K562 (cell line): ENCODE data around the gene FERD3L. TPM values are rescaled to one million over a fixed set of nuclear protein-coding genes. Genes with fewer than 3 reads are reported as not detected.

Experiments used
- ATAC-seq: fragments of 200-7000 bp; cut with Tn5 transposase; 3 replicates; pipeline ENCODE4 v1.9.1; 2020; ENCODE audit warnings: moderate library complexity
- BruUV-seq: library from RNA; stranded (reverse); fragments of 400-500 nt; replicated peaks from 2 replicates; lab custom pipeline; 2021; lab: Mats Ljungman, UMichigan
- CTCF ChIA-PET: fragments of 300-600 bp; formaldehyde crosslinking; extraction: SDS; loops from one replicate; lab custom pipeline; 2021; ENCODE audit warnings: low intra/inter-chr PET ratio; lab: Yijun Ruan, JAX
- POLR2A ChIA-PET: fragments of 300-600, 350-650 bp; sonication (Branson Sonifier 250); formaldehyde crosslinking; extraction: SDS; loops from one replicate; lab custom pipeline; 2021; ENCODE audit warnings: antibody characterized with exemption, inconsistent platforms; lab: Yijun Ruan, JAX
- DNase-seq, 4 experiments: peaks; one replicate each; pipeline versions ENCODE4 v3.0.0 to v3.0.0-alpha.2; 2011 to 2018; ENCODE audit warnings: low spot score in 3 of 4, mixed read lengths in 3 of 4; ENCODE audit errors: extremely low read depth in 1 of 4
- FAIRE-seq: peaks from 2 replicates; lab custom pipeline; 2011; peaks lifted over from hg19 to GRCh38; lab: Jason Lieb, UNC
- H2AFZ ChIP-seq: 2 replicates; pipeline ENCODE4 v1.6.0; 2011; ENCODE audit warnings: low read depth, low read length, control low read depth, inconsistent platforms
- H3K27ac ChIP-seq: fragments of 200-600 bp; 3 replicates; pipeline ENCODE4 v1.8.0; 2011; ENCODE audit warnings: low read depth, mild to moderate bottlenecking, control low read depth, inconsistent platforms, low read length, moderate library complexity, mixed read lengths; ENCODE audit errors: extremely low read depth
- H3K27me3 ChIP-seq, 2 experiments: fragments of 300-600 bp in 1 of 2; 2 replicates in 1 of 2; 3 replicates in 1 of 2; pipeline versions ENCODE4 v1.6.0 to v1.8.0; 2011; ENCODE audit warnings: inconsistent platforms in 2 of 2, low read length in 2 of 2, mild to moderate bottlenecking in 1 of 2, mixed read lengths in 1 of 2, moderate library complexity in 1 of 2; ENCODE audit not compliant: control insufficient read depth in 2 of 2, insufficient read depth in 2 of 2
- H3K36me3 ChIP-seq: fragments of 300-600 bp; 3 replicates; pipeline ENCODE4 v1.8.0; 2011; ENCODE audit warnings: mild to moderate bottlenecking, low read length, inconsistent platforms; ENCODE audit not compliant: control insufficient read depth, insufficient read depth
- H3K4me1 ChIP-seq, 2 experiments: fragments of 200-600 bp in 1 of 2; replicated peaks in 1 of 2; 2 replicates in 1 of 2; 3 replicates in 1 of 2; pipeline versions ENCODE4 v1.5.1 to v1.8.0; 2011; ENCODE audit warnings: inconsistent platforms in 2 of 2, low read length in 2 of 2, mild to moderate bottlenecking in 1 of 2, mixed read lengths in 1 of 2, moderate library complexity in 1 of 2; ENCODE audit not compliant: control insufficient read depth in 2 of 2, insufficient read depth in 2 of 2
- H3K4me2 ChIP-seq: 2 replicates; pipeline ENCODE4 v1.6.1; 2011; ENCODE audit warnings: low read length, control low read depth, inconsistent platforms, mixed read lengths; ENCODE audit not compliant: insufficient read depth
- H3K4me3 ChIP-seq: fragments of 200-600 bp; sonication (generic), shearing (Covaris generic); 2 replicates; pipeline ENCODE4 v1.5.1; 2016; ENCODE audit warnings: control low read depth, inconsistent platforms
- H3K79me2 ChIP-seq: fragments of 200-600 bp; 3 replicates; pipeline ENCODE4 v1.8.0; 2011; ENCODE audit warnings: low read length, inconsistent platforms; ENCODE audit not compliant: control insufficient read depth, insufficient read depth
- H3K9ac ChIP-seq, 2 experiments: 2 replicates each; pipeline versions ENCODE4 v1.6.0 to v1.6.1; 2011; ENCODE audit warnings: low read depth in 2 of 2, low read length in 2 of 2, control low read depth in 1 of 2, inconsistent platforms in 1 of 2, mild to moderate bottlenecking in 1 of 2, mixed read lengths in 1 of 2; ENCODE audit not compliant: insufficient read depth in 1 of 2
- H3K9me1 ChIP-seq: one replicate; pipeline ENCODE4 v1.6.0; 2011; ENCODE audit warnings: inconsistent platforms, mild to moderate bottlenecking, low read length, moderate library complexity; ENCODE audit not compliant: control insufficient read depth, insufficient read depth
- H3K9me3 ChIP-seq: replicated peaks from 2 replicates; pipeline ENCODE4 v1.5.1; 2011; ENCODE audit warnings: low read depth, low read length, inconsistent platforms; ENCODE audit not compliant: control insufficient read depth, insufficient read depth
- H4K20me1 ChIP-seq: replicated peaks from 2 replicates; pipeline ENCODE4 v1.6.1; 2011; ENCODE audit warnings: low read length, inconsistent platforms, mixed read lengths; ENCODE audit not compliant: control insufficient read depth, insufficient read depth
- ELF4 ChIP-seq: fragments of 450-650 bp; formaldehyde crosslinking; IDR thresholded peaks from 2 replicates; pipeline ENCODE4 v1.4.0; 2022; ENCODE audit warnings: missing genetic modification characterization
- EP400 ChIP-seq: fragments of 450-650 bp; IDR thresholded peaks from 2 replicates; pipeline ENCODE4 v1.6.1; 2017; ENCODE audit warnings: antibody characterized with exemption, mild to moderate bottlenecking, moderate library complexity
- ETV1 ChIP-seq: fragments of 450-650 bp; conservative IDR thresholded peaks from 2 replicates; pipeline ENCODE4 v1.6.1; 2016; ENCODE audit warnings: missing genetic modification characterization, control low read depth, low read depth, missing compliant biosample characterization
- FIP1L1 ChIP-seq: fragments of 200-400 bp; formaldehyde crosslinking; IDR thresholded peaks from 2 replicates; pipeline ENCODE4 v1.6.1; 2018; ENCODE audit warnings: mild to moderate bottlenecking, low read depth, low read length; ENCODE audit not compliant: poor library complexity, severe bottlenecking
- FOSL1 ChIP-seq: fragments of 200-800 bp; sonication (Bioruptor generic); conservative IDR thresholded peaks from 2 replicates; pipeline ENCODE4 v1.6.1; 2016; ENCODE audit warnings: missing genetic modification characterization, missing compliant biosample characterization
- MYC ChIP-seq, 2 experiments: fragments of 250-450 bp in 1 of 2; sonication (Bioruptor Pico) in 1 of 2; IDR thresholded peaks; 2 replicates each; pipeline versions ENCODE4 v1.5.1 to v1.6.1; 2012 to 2021; ENCODE audit warnings: low read depth in 2 of 2, borderline replicate concordance in 1 of 2, improper control_type of control experiment in 1 of 2, low read length in 1 of 2, mild to moderate bottlenecking in 1 of 2, moderate library complexity in 1 of 2
- NFE2 ChIP-seq: IDR thresholded peaks from 2 replicates; pipeline ENCODE4 v1.6.1; 2014; ENCODE audit warnings: antibody characterized with exemption, low read depth
- NFIX ChIP-seq: fragments of 250-450 bp; sonication (Bioruptor Pico); IDR thresholded peaks from 2 replicates; pipeline ENCODE4 v1.4.0; 2020; ENCODE audit warnings: low read depth, mild to moderate bottlenecking, moderate library complexity
- ZNF224 ChIP-seq: sonication (generic); formaldehyde crosslinking; IDR thresholded peaks from 2 replicates; pipeline ENCODE4 v1.8.0; 2022; ENCODE audit warnings: mild to moderate bottlenecking, missing genetic modification reagents
- WGBS: fragments of 100-300 bp; shearing (Covaris generic); methylation state at CpG from one replicate; pipeline ENCODE4 v1.1.6; 2016; ENCODE audit warnings: low coverage, mixed read lengths; ENCODE audit not compliant: insufficient coverage; ENCODE audit errors: missing lambda C conversion rate; 5-methylcytosine and 5-hydroxymethylcytosine counted together
- in situ Hi-C: fragments of 300-500 bp; cut with MboI; formaldehyde crosslinking; loops from 4 replicates; pipeline ENCODE4 v1.15.0; 2018; ENCODE audit warnings: inconsistent platforms, mixed read lengths
- intact Hi-C: fragments of 100-400 bp; cut with micrococcal nuclease; formaldehyde crosslinking; loops from 2 replicates; pipeline ENCODE4 v1.14.2; 2022
- polyA plus RNA-seq, 8 experiments: library from polyadenylated mRNA; depleted of rRNA in 4 of 8; stranded (reverse) in 5 of 8; unstranded in 3 of 8; fragments of >200 nt; fragmentation: Nextera tagmentation in 2 of 8; fragmentation: Illumina TruSeq in 1 of 8; extraction: Ambion mirVana in 2 of 8; extraction: Trizol in 1 of 8; gene quantifications; 2 replicates each; pipeline versions ENCODE4 v1.2.1 to v1.2.3, GENCODE V29; 2011 to 2014; ENCODE audit warnings: inconsistent platforms in 1 of 8, missing spikeins in 1 of 8
- total RNA-seq, 7 experiments: library from RNA; depleted of rRNA in 6 of 7; stranded (reverse); fragments of >200 nt in 6 of 7; fragmentation: Illumina TruSeq in 2 of 7; extraction: Trizol in 2 of 7; gene quantifications; 2 replicates each; pipeline versions ENCODE4 v1.2.1 to v1.2.3, GENCODE V29; 2011 to 2021; ENCODE audit warnings: low replicate concordance in 1 of 7
- TF ChIP-seq, protein P1 (sequence below): fragments of 450-650 bp; formaldehyde crosslinking; IDR thresholded peaks from 2 replicates; pipeline ENCODE4 v1.4.0; 2022; ENCODE audit warnings: missing genetic modification characterization
- TF ChIP-seq, protein P2 (sequence below): fragments of 250-450 bp; sonication (Bioruptor Pico); IDR thresholded peaks from 2 replicates; pipeline ENCODE4 v1.6.1; 2021; ENCODE audit warnings: mild to moderate bottlenecking

Gene FERD3L
- total and polyA plus RNA-seq, 9 of the 15 experiments (the other 6 are each of a cell fraction or from before 2014, with no cell fraction given) = not detected

DNA sequence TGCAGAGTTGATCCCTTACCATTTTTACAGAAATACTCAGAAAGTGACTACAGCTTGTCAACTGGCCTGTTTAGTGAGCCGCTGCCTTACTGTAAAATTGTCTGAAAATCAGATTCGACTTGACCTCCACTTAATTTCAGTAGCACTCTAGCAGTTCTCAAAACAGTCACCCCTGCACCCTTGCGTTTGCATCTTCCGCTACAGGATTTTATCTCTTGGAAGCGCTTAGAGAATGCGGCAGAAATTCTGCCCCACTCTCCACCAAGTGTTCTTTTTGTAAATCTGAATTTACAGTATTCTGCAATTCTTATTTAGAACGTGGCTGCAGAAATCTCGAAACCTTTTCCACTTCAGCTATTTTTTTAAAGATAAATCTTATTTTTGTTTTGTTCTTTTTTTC is 25.8 kb downstream of the FERD3L start:
- ChIA-PET POLR2A (no interaction called here), CTCF (no interaction called here)
- in situ Hi-C loops = no loop called here
- no peak overlapping the region for H3K4me3 ChIP-seq
- TF ChIP-seq, protein P1, sequence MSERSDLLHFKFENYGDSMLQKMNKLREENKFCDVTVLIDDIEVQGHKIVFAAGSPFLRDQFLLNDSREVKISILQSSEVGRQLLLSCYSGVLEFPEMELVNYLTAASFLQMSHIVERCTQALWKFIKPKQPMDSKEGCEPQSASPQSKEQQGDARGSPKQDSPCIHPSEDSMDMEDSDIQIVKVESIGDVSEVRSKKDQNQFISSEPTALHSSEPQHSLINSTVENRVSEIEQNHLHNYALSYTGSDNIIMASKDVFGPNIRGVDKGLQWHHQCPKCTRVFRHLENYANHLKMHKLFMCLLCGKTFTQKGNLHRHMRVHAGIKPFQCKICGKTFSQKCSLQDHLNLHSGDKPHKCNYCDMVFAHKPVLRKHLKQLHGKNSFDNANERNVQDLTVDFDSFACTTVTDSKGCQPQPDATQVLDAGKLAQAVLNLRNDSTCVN (CRISPR knock-in tag) = no peak
- TF ChIP-seq NFIX (CRISPR knock-in tag) (no peak), FOSL1 (tag) (no peak), ZNF224 (CRISPR knock-in tag) (no peak), NFE2 (no peak), ELF4 (no peak), FIP1L1 (no peak), EP400 (no peak), MYC (IDR thresholded peaks at IDR 0.05; ENCODE audit: low read depth, low read length) (no peak), MYC (CRISPR knock-in tag; IDR thresholded peaks at IDR 0.05; ENCODE audit: borderline replicate concordance, low read depth) (no peak), ETV1 (tag) (no peak)
- TF ChIP-seq, protein P2, sequence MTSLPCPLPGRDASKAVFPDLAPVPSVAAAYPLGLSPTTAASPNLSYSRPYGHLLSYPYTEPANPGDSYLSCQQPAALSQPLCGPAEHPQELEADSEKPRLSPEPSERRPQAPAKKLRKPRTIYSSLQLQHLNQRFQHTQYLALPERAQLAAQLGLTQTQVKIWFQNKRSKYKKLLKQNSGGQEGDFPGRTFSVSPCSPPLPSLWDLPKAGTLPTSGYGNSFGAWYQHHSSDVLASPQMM (CRISPR knock-in tag) = no peak
- intact Hi-C loops = no loop called here
- H3K27ac ChIP-seq = no peak overlapping the region
- no peaks in the 10 kb centered on the region for H3K9me1 ChIP-seq
- DNase-seq (no peak), FAIRE-seq (no peak), ATAC-seq (no peak)
- BruUV-seq = no TSS peak
- no peaks in the 10 kb centered on the region for H3K79me2 ChIP-seq
- no peak overlapping the region for H3K4me2 ChIP-seq
- H3K9ac ChIP-seq = no peak overlapping the region
- WGBS = 11% methylated on average over 8 of the region's 8 CpGs
- H3K27me3 ChIP-seq = peaks cover 0 to 7% of the 10 kb centered on the region in 2 experiments; a peak in 2 of 5 replicates
- H2AFZ ChIP-seq = no peak overlapping the region
- H4K20me1 ChIP-seq = no peaks in the 10 kb centered on the region
- H3K36me3 ChIP-seq = no peaks in the 10 kb centered on the region
- H3K9me3 ChIP-seq = no peaks in the 10 kb centered on the region
- peaks cover 0 to 7% of the 10 kb centered on the region in 2 experiments; a peak in 2 of 5 replicates for H3K4me1 ChIP-seq
